ENCODE data around the gene PHF21A. TPM values are rescaled to one million over a fixed set of nuclear protein-coding genes. Genes with fewer than 3 reads are reported as not detected.
A peak's percentile ranks its signal among the peaks of the same experiment; 100 is the strongest.

PHF21A gene
- total and polyA plus RNA-seq, 2 of the 13 experiments (the other 11 are each of a cell fraction or from before 2014, with no cell fraction given): 4.1 to 34.6 TPM

GRCh38 chr11:45917623-45918330, 203.5 kb downstream of the PHF21A start, which contains the start of gene PEX16 (continued):
- TF ChIP-seq HNF1A (IDR thresholded peaks at IDR 0.05; ENCODE audit: low read depth) (no peak), HNF1A (CRISPR knock-in tag; IDR thresholded peaks at IDR 0.05; ENCODE audit: borderline replicate concordance) (peak; percentile 54; the same call in 1 of the 2 replicates), ZNF557 (CRISPR knock-in tag; IDR thresholded peaks at IDR 0.05) (no peak), ZNF883 (CRISPR knock-in tag; IDR thresholded peaks at IDR 0.05; ENCODE audit: not compliant biosample characterization) (no peak), JARID2 (CRISPR knock-in tag; IDR thresholded peaks at IDR 0.05; ENCODE audit: insufficient replicate concordance) (no peak), ZNF142 (CRISPR knock-in tag; IDR thresholded peaks at IDR 0.05) (peak; percentile 68; the same call in 1 of the 2 replicates), HOXD1 (CRISPR knock-in tag; IDR thresholded peaks at IDR 0.05) (no peak), DNMT3B (CRISPR knock-in tag; conservative IDR thresholded peaks at IDR 0.05) (no peak), PRDM10 (CRISPR knock-in tag; IDR thresholded peaks at IDR 0.05; ENCODE audit: low read depth) (no peak), ZNF496 (CRISPR knock-in tag; IDR thresholded peaks at IDR 0.05; ENCODE audit: insufficient replicate concordance) (no peak), ETV5 (CRISPR knock-in tag; IDR thresholded peaks at IDR 0.05; ENCODE audit: borderline replicate concordance) (peak; percentile 74), ZFYVE20 (CRISPR knock-in tag; IDR thresholded peaks at IDR 0.05; ENCODE audit: borderline replicate concordance, low read depth) (no peak), ZNF362 (CRISPR knock-in tag; IDR thresholded peaks at IDR 0.05; ENCODE audit: borderline replicate concordance) (0 out of 2 replicates have a peak, but pooled peaks have one; percentile 21)
